Fibroblast of lung (primary cell): ENCODE measurements around the gene MCM8. TPM values are rescaled to one million over a fixed set of nuclear protein-coding genes. Genes with fewer than 3 reads are reported as not detected.

Source experiments
- DNase-seq, 2 donors: peaks; one replicate each; pipeline versions ENCODE4 v3.0.0 to v3.0.0-alpha.2; 2010; ENCODE audit warnings: low read depth in 2 of 2
- H2AFZ ChIP-seq: 2 replicates; pipeline ENCODE4 v1.5.1; 2012; ENCODE audit warnings: low read length, control low read depth, inconsistent platforms
- H3K27ac ChIP-seq: 2 replicates; pipeline ENCODE4 v1.5.1; 2011; ENCODE audit warnings: low read length, control low read depth; ENCODE audit not compliant: insufficient read depth
- H3K27me3 ChIP-seq: 2 replicates; pipeline ENCODE4 v1.5.1; 2011; ENCODE audit warnings: mild to moderate bottlenecking, low read length; ENCODE audit not compliant: control insufficient read depth, insufficient read depth
- H3K36me3 ChIP-seq: 2 replicates; pipeline ENCODE4 v1.5.1; 2011; ENCODE audit warnings: low read length; ENCODE audit not compliant: control insufficient read depth, insufficient read depth
- H3K4me1 ChIP-seq: 2 replicates; pipeline ENCODE4 v1.5.1; 2011; ENCODE audit warnings: low read length; ENCODE audit not compliant: control insufficient read depth, insufficient read depth; ENCODE audit errors: extremely low read depth
- H3K4me2 ChIP-seq: 2 replicates; pipeline ENCODE4 v1.5.1; 2011; ENCODE audit warnings: low read length, control low read depth; ENCODE audit not compliant: insufficient read depth; ENCODE audit errors: extremely low read depth
- H3K4me3 ChIP-seq, 4 experiments: fragments of 200-600 bp in 1 of 4; sonication (generic) in 1 of 4; replicated peaks in 1 of 4; 2 replicates each; pipeline ENCODE4 v1.5.1; 2011 to 2016; ENCODE audit warnings: low read length in 4 of 4, low read depth in 3 of 4, mild to moderate bottlenecking in 3 of 4, control low read depth in 2 of 4, inconsistent platforms in 1 of 4, mixed read lengths in 1 of 4; ENCODE audit not compliant: insufficient read depth in 1 of 4; ENCODE audit errors: control extremely low read depth in 1 of 4
- H3K79me2 ChIP-seq: 2 replicates; pipeline ENCODE4 v1.5.1; 2012; ENCODE audit warnings: mild to moderate bottlenecking, low read length, inconsistent platforms; ENCODE audit not compliant: control insufficient read depth, insufficient read depth
- H3K9ac ChIP-seq: 2 replicates; pipeline ENCODE4 v1.5.1; 2011; ENCODE audit warnings: mild to moderate bottlenecking, low read length, control low read depth; ENCODE audit not compliant: insufficient read depth
- H3K9me3 ChIP-seq: 2 replicates; pipeline ENCODE4 v1.5.1; 2012; ENCODE audit warnings: low read depth, low read length; ENCODE audit not compliant: control insufficient read depth, insufficient read depth
- H4K20me1 ChIP-seq: 2 replicates; pipeline ENCODE4 v1.5.1; 2011; ENCODE audit warnings: low read length; ENCODE audit not compliant: control insufficient read depth, insufficient read depth; ENCODE audit errors: extremely low read depth
- CTCF ChIP-seq, 2 donors: IDR thresholded peaks in 1 of 2; conservative IDR thresholded peaks in 1 of 2; 1 replicate in 1 of 2; 2 replicates in 1 of 2; pipeline ENCODE4 v1.5.1; 2011 to 2012; ENCODE audit warnings: low read length in 2 of 2, control low read depth in 1 of 2, inconsistent platforms in 1 of 2, low read depth in 1 of 2, mild to moderate bottlenecking in 1 of 2
- EZH2 ChIP-seq: IDR thresholded peaks from 2 replicates; pipeline ENCODE4 v1.5.1; 2012; ENCODE audit warnings: low read length, control low read depth, mild to moderate bottlenecking; ENCODE audit errors: missing control alignments
- polyA plus RNA-seq, 2 donors: library from polyadenylated mRNA; depleted of rRNA in 1 of 2; stranded (reverse) in 1 of 2; unstranded in 1 of 2; fragments of >200 nt; gene quantifications; 2 replicates each; pipeline ENCODE4 v1.2.1, GENCODE V29; 2011 to 2012; ENCODE audit warnings: missing spikeins in 1 of 2
- total RNA-seq: library from RNA; depleted of rRNA; stranded (reverse); fragments of >200 nt; gene quantifications from 2 replicates; pipeline ENCODE4 v1.2.1, GENCODE V29; 2014

Gene MCM8
- total and polyA plus RNA-seq, 2 donors (not counting 1 experiment from before 2014, with no cell fraction given): 4.8 to 5.4 TPM

- H4K20me1 ChIP-seq: no peaks in the 10 kb centered on the region
These were observed 57.2 kb downstream of the MCM8 start for GRCh38 chr20:6007529-6008103.

GRCh38 chr20:6008254-6008653 is 57.8 kb downstream of the MCM8 start:
- Histone ChIP-seq H3K27me3 (no peaks in the 10 kb centered on the region), H3K79me2 (peaks cover 42% of the 10 kb centered on the region), H3K27ac (peak overlapping the region; percentile 13), H3K4me1 (peaks cover 2% of the 10 kb centered on the region), H3K9ac (no peak overlapping the region), H3K9me3 (no peaks in the 10 kb centered on the region), H4K20me1 (no peaks in the 10 kb centered on the region), H3K4me2 (peak overlapping the region; percentile 78), H2AFZ (no peak overlapping the region), H3K4me3 (peak overlapping the region; percentile 19 to 94 (median 69)), H3K36me3 (peaks cover 5% of the 10 kb centered on the region)
- TF ChIP-seq EZH2: no peak
- no peak for TF ChIP-seq CTCF (conservative IDR thresholded peaks at IDR 0.05 in 1 of 2, IDR thresholded peaks at IDR 0.05 in 1 of 2; ENCODE audit: low read depth in 1 of 2, low read length in 2 of 2)
- peak; percentile 90 to 97 for DNase-seq

More at GRCh38 chr20:6007529-6008103, 57.2 kb downstream of the MCM8 start:
- TF ChIP-seq EZH2 (no peak), CTCF (conservative IDR thresholded peaks at IDR 0.05 in 1 of 2, IDR thresholded peaks at IDR 0.05 in 1 of 2; ENCODE audit: low read depth in 1 of 2, low read length in 2 of 2) (no peak)
- no peaks in the 10 kb centered on the region for H3K9me3 ChIP-seq
- no peaks in the 10 kb centered on the region for H3K27me3 ChIP-seq
- H3K4me1 ChIP-seq: peaks cover 2% of the 10 kb centered on the region
- H3K9ac ChIP-seq: no peak overlapping the region
- no peak for DNase-seq
- H3K27ac ChIP-seq: no peak overlapping the region
- H3K79me2 ChIP-seq: peaks cover 41% of the 10 kb centered on the region
- H2AFZ ChIP-seq: no peak overlapping the region
- peak overlapping the region; percentile 56 to 94 (median 78) for H3K4me3 ChIP-seq
- peak overlapping the region; percentile 78 for H3K4me2 ChIP-seq
- peaks cover 5% of the 10 kb centered on the region for H3K36me3 ChIP-seq

GRCh38 chr20:6012179-6012578 is 61.7 kb downstream of the MCM8 start:
- H3K79me2 ChIP-seq: peaks cover 37% of the 10 kb centered on the region
- TF ChIP-seq CTCF (conservative IDR thresholded peaks at IDR 0.05 in 1 of 2, IDR thresholded peaks at IDR 0.05 in 1 of 2; ENCODE audit: low read depth in 1 of 2, low read length in 2 of 2): no peak
- no peak for TF ChIP-seq EZH2
- H4K20me1 ChIP-seq: no peaks in the 10 kb centered on the region
- H3K27ac ChIP-seq: no peak overlapping the region
- H3K36me3 ChIP-seq: peaks cover 9% of the 10 kb centered on the region
- no peaks in the 10 kb centered on the region for H3K9me3 ChIP-seq
- no peak overlapping the region for H3K4me2 ChIP-seq
- no peaks in the 10 kb centered on the region for H3K4me1 ChIP-seq
- DNase-seq: no peak
- no peak overlapping the region for H3K9ac ChIP-seq
- H3K27me3 ChIP-seq: no peaks in the 10 kb centered on the region
- H3K4me3 ChIP-seq: no peak overlapping the region
- H2AFZ ChIP-seq: no peak overlapping the region
